ENCODE results near the gene ARID5A. TPM values are rescaled to one million over a fixed set of nuclear protein-coding genes. Genes with fewer than 3 reads are reported as not detected.

ARID5A gene
- total and polyA plus RNA-seq, 2 experiments from 2014 or later: 5.5 to 7.7 TPM

DNA sequence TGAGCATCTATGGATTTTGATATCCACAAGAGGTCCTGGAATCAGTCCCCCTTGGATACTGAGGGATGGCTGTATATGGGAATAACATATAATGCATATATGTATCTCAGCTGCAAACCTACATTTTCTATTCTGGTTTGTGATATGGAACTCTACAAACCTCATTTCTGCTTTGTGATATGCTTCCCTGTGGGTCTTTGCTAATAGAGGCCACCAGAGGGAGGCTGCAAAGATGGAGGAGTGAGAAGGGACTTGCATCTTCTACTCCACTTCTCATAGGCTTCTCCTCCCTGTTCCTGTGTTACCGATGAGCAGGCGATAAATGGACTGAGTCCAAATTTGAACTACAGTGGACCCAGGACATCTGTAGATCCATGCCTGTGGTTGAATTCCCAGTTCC is 37.8 kb downstream of the ARID5A start:
- Mint-ChIP-seq H3K4me3 (no peak overlapping the region), H3K4me1 (no peaks in the 10 kb centered on the region), H3K27ac (no peak overlapping the region), H3K27me3 (ENCODE audit: insufficient read depth, low read depth, poor library complexity) (peaks cover 3% of the 10 kb centered on the region), H3K9me3 (no peaks in the 10 kb centered on the region), H3K36me3 (ENCODE audit: low read depth) (no peaks in the 10 kb centered on the region)
- Histone ChIP-seq H3K9me2 (ENCODE audit: insufficient read depth) (peaks cover 6% of the 10 kb centered on the region; the same call in 1 of the 2 replicates), H4K20me1 (replicated peaks; ENCODE audit: insufficient read depth) (no peaks in the 10 kb centered on the region), H3K4me2 (no peak overlapping the region), H3K79me2 (replicated peaks; ENCODE audit: insufficient read depth) (no peaks in the 10 kb centered on the region), H3K4me3 (no peak overlapping the region), H3K4me1 (ENCODE audit: insufficient read depth) (no peaks in the 10 kb centered on the region), H3K27me3 (ENCODE audit: insufficient read depth) (no peaks in the 10 kb centered on the region), H3K36me3 (ENCODE audit: insufficient read depth) (no peaks in the 10 kb centered on the region), H3F3A (replicated peaks; ENCODE audit: low read depth) (no peaks in the 10 kb centered on the region), H2AFZ (no peak overlapping the region), H3K27ac (ENCODE audit: low read depth) (no peak overlapping the region)
- ATAC-seq (no peak), DNase-seq (ENCODE audit: low spot score) (no peak)
- TF ChIP-seq, protein P1, sequence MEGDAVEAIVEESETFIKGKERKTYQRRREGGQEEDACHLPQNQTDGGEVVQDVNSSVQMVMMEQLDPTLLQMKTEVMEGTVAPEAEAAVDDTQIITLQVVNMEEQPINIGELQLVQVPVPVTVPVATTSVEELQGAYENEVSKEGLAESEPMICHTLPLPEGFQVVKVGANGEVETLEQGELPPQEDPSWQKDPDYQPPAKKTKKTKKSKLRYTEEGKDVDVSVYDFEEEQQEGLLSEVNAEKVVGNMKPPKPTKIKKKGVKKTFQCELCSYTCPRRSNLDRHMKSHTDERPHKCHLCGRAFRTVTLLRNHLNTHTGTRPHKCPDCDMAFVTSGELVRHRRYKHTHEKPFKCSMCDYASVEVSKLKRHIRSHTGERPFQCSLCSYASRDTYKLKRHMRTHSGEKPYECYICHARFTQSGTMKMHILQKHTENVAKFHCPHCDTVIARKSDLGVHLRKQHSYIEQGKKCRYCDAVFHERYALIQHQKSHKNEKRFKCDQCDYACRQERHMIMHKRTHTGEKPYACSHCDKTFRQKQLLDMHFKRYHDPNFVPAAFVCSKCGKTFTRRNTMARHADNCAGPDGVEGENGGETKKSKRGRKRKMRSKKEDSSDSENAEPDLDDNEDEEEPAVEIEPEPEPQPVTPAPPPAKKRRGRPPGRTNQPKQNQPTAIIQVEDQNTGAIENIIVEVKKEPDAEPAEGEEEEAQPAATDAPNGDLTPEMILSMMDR (conservative IDR thresholded peaks at IDR 0.05; ENCODE audit: low read depth in 2 of 2): 0 out of 4 replicates have a peak, but pooled peaks of 1 of the 2 experiments have one; percentile 19
- TF ChIP-seq EZH2 (IDR thresholded peaks at IDR 0.05; ENCODE audit: low read depth, unreplicated experiment): no peak

DNA sequence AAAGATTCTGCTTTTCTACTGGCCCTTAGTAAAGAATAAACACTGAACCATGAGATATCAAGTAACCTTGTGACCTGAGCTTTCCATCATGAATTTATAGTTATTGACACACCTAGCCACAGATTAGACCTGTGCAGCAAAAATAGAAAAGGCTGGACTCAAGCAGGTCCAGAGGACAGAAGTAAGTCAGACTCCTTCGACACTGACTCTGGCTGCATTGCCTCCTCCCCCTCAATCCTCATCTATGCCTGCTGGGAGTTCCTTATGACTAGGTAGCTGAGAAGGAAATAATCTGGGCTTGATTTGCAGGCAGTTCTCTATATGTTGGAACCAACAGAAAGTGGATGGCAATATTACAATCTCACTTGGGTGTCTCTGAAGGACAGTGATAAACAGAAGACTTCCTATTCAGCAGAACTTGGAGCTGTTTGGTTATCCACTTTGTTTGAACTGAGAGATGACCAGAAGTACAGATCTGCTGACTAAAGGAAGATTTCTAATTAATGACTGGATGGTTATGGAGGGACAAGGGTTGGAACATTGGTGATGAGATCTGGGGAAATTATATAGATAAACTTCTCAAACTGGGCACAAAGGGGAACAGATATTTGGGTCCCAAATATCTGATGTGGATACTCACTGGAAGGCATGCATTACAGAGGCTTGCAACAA is 39.4 kb downstream of the ARID5A start:
- Histone ChIP-seq H3K27ac (ENCODE audit: low read depth) (no peak overlapping the region), H2AFZ (no peak overlapping the region), H3K79me2 (replicated peaks; ENCODE audit: insufficient read depth) (no peaks in the 10 kb centered on the region), H3K4me2 (no peak overlapping the region), H4K20me1 (replicated peaks; ENCODE audit: insufficient read depth) (no peaks in the 10 kb centered on the region), H3K9me2 (ENCODE audit: insufficient read depth) (peaks cover 3% of the 10 kb centered on the region; the same call in 1 of the 2 replicates), H3K27me3 (ENCODE audit: insufficient read depth) (no peaks in the 10 kb centered on the region), H3F3A (replicated peaks; ENCODE audit: low read depth) (no peaks in the 10 kb centered on the region), H3K4me1 (ENCODE audit: insufficient read depth) (no peaks in the 10 kb centered on the region), H3K4me3 (no peak overlapping the region), H3K36me3 (ENCODE audit: insufficient read depth) (no peaks in the 10 kb centered on the region)
- Mint-ChIP-seq H3K27ac (no peak overlapping the region), H3K4me3 (no peak overlapping the region), H3K27me3 (ENCODE audit: insufficient read depth, low read depth, poor library complexity) (peaks cover 3% of the 10 kb centered on the region), H3K9me3 (no peaks in the 10 kb centered on the region), H3K36me3 (ENCODE audit: low read depth) (no peaks in the 10 kb centered on the region), H3K4me1 (no peaks in the 10 kb centered on the region)
- ATAC-seq: no peak
- DNase-seq (ENCODE audit: low spot score): no peak
- TF ChIP-seq STAT1 (IDR thresholded peaks at IDR 0.05; ENCODE audit: unreplicated experiment) (no peak), ZNF331 (CRISPR knock-in tag; IDR thresholded peaks at IDR 0.05; ENCODE audit: low read depth) (no peak), NANOG (IDR thresholded peaks at IDR 0.05; ENCODE audit: borderline replicate concordance) (no peak), ZNF114 (CRISPR knock-in tag; IDR thresholded peaks at IDR 0.05) (no peak), EZH2phosphoT487 (IDR thresholded peaks at IDR 0.05; ENCODE audit: unreplicated experiment) (no peak), EZH2 (IDR thresholded peaks at IDR 0.05; ENCODE audit: low read depth, unreplicated experiment) (no peak)
- TF ChIP-seq, protein P2, sequence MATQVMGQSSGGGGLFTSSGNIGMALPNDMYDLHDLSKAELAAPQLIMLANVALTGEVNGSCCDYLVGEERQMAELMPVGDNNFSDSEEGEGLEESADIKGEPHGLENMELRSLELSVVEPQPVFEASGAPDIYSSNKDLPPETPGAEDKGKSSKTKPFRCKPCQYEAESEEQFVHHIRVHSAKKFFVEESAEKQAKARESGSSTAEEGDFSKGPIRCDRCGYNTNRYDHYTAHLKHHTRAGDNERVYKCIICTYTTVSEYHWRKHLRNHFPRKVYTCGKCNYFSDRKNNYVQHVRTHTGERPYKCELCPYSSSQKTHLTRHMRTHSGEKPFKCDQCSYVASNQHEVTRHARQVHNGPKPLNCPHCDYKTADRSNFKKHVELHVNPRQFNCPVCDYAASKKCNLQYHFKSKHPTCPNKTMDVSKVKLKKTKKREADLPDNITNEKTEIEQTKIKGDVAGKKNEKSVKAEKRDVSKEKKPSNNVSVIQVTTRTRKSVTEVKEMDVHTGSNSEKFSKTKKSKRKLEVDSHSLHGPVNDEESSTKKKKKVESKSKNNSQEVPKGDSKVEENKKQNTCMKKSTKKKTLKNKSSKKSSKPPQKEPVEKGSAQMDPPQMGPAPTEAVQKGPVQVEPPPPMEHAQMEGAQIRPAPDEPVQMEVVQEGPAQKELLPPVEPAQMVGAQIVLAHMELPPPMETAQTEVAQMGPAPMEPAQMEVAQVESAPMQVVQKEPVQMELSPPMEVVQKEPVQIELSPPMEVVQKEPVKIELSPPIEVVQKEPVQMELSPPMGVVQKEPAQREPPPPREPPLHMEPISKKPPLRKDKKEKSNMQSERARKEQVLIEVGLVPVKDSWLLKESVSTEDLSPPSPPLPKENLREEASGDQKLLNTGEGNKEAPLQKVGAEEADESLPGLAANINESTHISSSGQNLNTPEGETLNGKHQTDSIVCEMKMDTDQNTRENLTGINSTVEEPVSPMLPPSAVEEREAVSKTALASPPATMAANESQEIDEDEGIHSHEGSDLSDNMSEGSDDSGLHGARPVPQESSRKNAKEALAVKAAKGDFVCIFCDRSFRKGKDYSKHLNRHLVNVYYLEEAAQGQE (IDR thresholded peaks at IDR 0.05; ENCODE audit: unreplicated experiment): no peak
- TF ChIP-seq, protein P1 (conservative IDR thresholded peaks at IDR 0.05; ENCODE audit: low read depth in 2 of 2): no peak
